Epithelial cell of esophagus (primary cell): ENCODE data around the gene UBR2.
"Not testable (repeated sequence)": the region's sequence is repeated elsewhere in the genome, so short reads cannot be mapped to it uniquely, and the experiment has no call there.

Source experiments
- DNase-seq: peaks from one replicate; pipeline ENCODE4 v3.0.0; 2010; ENCODE audit warnings: low read depth
- H3K4me3 ChIP-seq: 2 replicates; pipeline ENCODE4 v1.5.1; 2011; ENCODE audit warnings: mild to moderate bottlenecking, low read length, control low read depth
- CTCF ChIP-seq: IDR thresholded peaks from 2 replicates; pipeline ENCODE4 v1.5.1; 2011; ENCODE audit warnings: low read depth, mild to moderate bottlenecking, low read length, control low read depth, inconsistent platforms; ENCODE audit not compliant: insufficient read depth; ENCODE audit errors: missing control alignments

UBR2 gene

GRCh38 chr6:42722497-42722896 is 158.7 kb downstream of the UBR2 start, which contains the start of gene PRPH2:
Gene PRPH2, minus strand, starts transcription at chr6:42722597. Its CDS starts 263 bp downstream, at chr6:42722334.
- no peak for TF ChIP-seq CTCF
- no peak within 1 kb of the TSS for H3K4me3 ChIP-seq
- no peak for DNase-seq

- TF ChIP-seq CTCF: no peak
These were observed 161.0 kb downstream of the UBR2 start for GRCh38 chr6:42724825-42725224.

GRCh38 chr6:42726026-42726425 is 162.2 kb downstream of the UBR2 start:
- TF ChIP-seq CTCF: no peak
- no peak for DNase-seq

More at GRCh38 chr6:42724825-42725224, 161.0 kb downstream of the UBR2 start:
- no peak for DNase-seq
- no peak overlapping the region for H3K4me3 ChIP-seq

GRCh38 chr6:42726485-42727086 is 162.8 kb downstream of the UBR2 start:
- peak; percentile 88 for DNase-seq
- H3K4me3 ChIP-seq: peak overlapping the region; percentile 47
- peak; percentile 88 for TF ChIP-seq CTCF

More at GRCh38 chr6:42726026-42726425, 162.2 kb downstream of the UBR2 start:
- no peak overlapping the region for H3K4me3 ChIP-seq

GRCh38 chr6:42727087-42727611 is 163.3 kb downstream of the UBR2 start:
- TF ChIP-seq CTCF: no peak
- no peak for DNase-seq
- peak overlapping the region; percentile 47 for H3K4me3 ChIP-seq

- no peak for TF ChIP-seq CTCF
- DNase-seq: no peak
- no peak overlapping the region for H3K4me3 ChIP-seq
These were observed 163.8 kb downstream of the UBR2 start for GRCh38 chr6:42727627-42728026.

GRCh38 chr6:42729731-42730130 is 165.9 kb downstream of the UBR2 start:
- no peak for TF ChIP-seq CTCF
- peak; percentile 39 for DNase-seq
- H3K4me3 ChIP-seq: no peak overlapping the region

GRCh38 chr6:42733867-42734481 is 170.1 kb downstream of the UBR2 start:
- DNase-seq, H3K4me3 ChIP-seq: not testable (repeated sequence)
